ENCODE data around the gene PDE11A. TPM values are rescaled to one million over a fixed set of nuclear protein-coding genes. Genes with fewer than 3 reads are reported as not detected.

The PDE11A gene
- total RNA-seq: under 0.01 and 0.36 TPM in 2 replicates

GRCh38 chr2:178072383-178073301 is at the start of gene PDE11A:
PDE11A (minus strand) TSS chr2:178072777; CDS start chr2:178072437, 340 bp downstream.

DNA sequence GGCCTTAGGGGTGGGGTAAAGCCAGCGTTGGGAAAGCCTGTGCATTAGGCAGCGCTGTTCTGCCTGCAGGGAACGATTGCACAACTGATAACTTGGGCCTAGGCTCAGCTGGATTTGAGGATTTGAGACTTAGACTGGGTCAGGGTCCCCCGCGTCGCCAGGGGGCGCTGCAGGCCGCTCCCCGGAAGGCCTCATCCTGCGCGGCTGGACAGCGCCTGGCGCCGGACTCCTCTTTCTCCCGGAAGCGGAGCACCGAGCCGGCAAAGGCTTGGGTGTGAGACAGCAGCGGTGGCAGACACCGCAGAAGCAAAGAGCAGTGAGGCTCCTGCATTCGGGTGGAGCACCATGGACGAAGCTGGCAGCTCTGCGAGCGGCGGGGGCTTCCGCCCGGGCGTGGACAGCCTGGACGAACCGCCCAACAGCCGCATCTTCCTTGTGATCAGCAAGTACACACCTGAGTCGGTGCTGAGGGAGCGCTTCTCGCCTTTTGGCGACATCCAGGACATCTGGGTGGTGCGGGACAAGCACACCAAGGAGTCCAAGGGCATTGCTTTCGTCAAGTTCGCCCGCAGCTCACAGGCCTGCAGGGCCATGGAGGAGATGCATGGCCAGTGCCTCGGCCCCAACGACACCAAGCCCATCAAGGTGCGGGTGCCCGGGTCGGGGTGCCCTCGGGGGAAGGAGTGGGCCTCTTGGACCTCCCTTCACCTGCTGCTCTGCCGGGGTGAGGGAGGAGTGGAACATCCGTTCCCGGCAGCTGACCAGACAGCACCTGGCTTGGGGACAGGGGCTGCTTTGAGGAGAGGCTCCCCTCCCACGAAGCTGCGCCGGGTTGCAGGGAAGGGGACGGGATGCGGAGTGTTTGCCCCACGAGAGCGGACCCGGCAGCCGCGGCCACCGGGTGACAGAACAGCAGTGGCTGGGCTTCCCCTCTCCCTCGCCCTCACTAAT is 39.9 kb upstream of the PDE11A start, which contains the start of gene RBM45:
Gene RBM45 (plus strand): TSS at position 236 of the 951 bp plus-strand sequence. CDS start 110 bp downstream, at position 346.

Small RNA genes within 50 kb of the gene (small RNA-seq; reads per million reads assigned to genes)
- gene AC011998.1: not detected
- not detected for gene RNU6-629P

Other genes starting within 250 kb of the PDE11A start
- gene RBM45, start 39.7 kb upstream of the PDE11A start, total RNA-seq: 18.5 and 19.7 TPM in 2 replicates
- gene OSBPL6, start 121.7 kb upstream of the PDE11A start, total RNA-seq: 5.5 and 7.6 TPM in 2 replicates

All from hair follicle dermal papilla cell (primary cell).